ENCODE measurements around the gene UNC13C.
"Not testable (repeated sequence)": the region's sequence is repeated elsewhere in the genome, so short reads cannot be mapped to it uniquely, and the experiment has no call there.

UNC13C gene

DNA sequence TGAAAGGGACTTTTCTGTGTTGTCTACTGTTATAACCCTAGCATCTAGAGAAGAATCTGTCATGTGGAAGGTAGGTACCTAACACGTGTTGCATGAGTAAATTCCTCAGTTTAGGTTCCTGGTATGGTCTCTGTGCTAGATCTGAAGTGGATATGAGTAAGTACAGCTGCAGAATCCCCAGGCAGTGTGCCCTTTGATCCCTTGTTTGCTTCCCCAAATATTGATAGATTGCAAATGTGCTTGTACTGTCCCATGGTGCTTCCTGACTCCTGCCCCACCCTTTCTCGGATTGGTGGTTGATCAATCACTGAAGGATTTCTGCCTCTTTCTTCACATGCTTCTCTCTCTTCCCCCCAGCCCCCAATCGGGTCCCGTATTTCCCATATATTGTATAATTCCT is 450.4 kb downstream of the UNC13C start:
- H3K27ac ChIP-seq (ENCODE audit: low read depth, low read length), result no peak overlapping the region
- H3K4me3 ChIP-seq (ENCODE audit: low read depth, low read length), result no peak overlapping the region
- H3K4me1 ChIP-seq (ENCODE audit: control insufficient read depth, insufficient read depth, low read length, unreplicated experiment), result no peaks in the 10 kb centered on the region
- H3K27me3 ChIP-seq (ENCODE audit: insufficient read depth, low read length), result no peaks in the 10 kb centered on the region
- no peak overlapping the region for H2AFZ ChIP-seq (ENCODE audit: low read length, unreplicated experiment)
- H3K36me3 ChIP-seq (ENCODE audit: insufficient read depth, low read length), result no peaks in the 10 kb centered on the region
- no peaks in the 10 kb centered on the region for H3K79me2 ChIP-seq (ENCODE audit: control insufficient read depth, insufficient read depth, low read length, unreplicated experiment)

DNA sequence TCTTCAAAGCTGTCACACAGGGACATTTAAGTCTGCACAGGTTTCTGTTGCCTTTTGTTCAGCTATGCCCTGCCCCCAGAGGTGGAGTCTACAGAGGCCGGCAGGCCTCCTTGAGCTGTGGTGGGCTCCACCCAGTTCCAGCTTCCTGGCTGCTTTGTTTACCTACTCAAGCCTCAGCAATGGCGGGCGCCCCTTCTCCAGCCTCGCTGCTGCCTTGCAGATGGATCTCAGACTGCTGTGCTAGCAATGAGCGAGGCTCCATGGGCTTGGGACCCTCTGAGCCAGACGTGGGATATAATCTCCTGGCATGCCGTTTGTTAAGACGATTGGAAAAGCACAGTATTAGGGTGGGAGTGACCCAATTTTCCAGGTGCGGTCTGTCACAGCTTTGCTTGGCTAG is 472.0 kb downstream of the UNC13C start:
- H3K27ac ChIP-seq (ENCODE audit: low read depth, low read length); H3K27me3 ChIP-seq (ENCODE audit: insufficient read depth, low read length); H3K79me2 ChIP-seq (ENCODE audit: control insufficient read depth, insufficient read depth, low read length, unreplicated experiment); H3K36me3 ChIP-seq (ENCODE audit: insufficient read depth, low read length); H3K4me3 ChIP-seq (ENCODE audit: low read depth, low read length); H3K4me1 ChIP-seq (ENCODE audit: control insufficient read depth, insufficient read depth, low read length, unreplicated experiment); H2AFZ ChIP-seq (ENCODE audit: low read length, unreplicated experiment): not testable (repeated sequence)

DNA sequence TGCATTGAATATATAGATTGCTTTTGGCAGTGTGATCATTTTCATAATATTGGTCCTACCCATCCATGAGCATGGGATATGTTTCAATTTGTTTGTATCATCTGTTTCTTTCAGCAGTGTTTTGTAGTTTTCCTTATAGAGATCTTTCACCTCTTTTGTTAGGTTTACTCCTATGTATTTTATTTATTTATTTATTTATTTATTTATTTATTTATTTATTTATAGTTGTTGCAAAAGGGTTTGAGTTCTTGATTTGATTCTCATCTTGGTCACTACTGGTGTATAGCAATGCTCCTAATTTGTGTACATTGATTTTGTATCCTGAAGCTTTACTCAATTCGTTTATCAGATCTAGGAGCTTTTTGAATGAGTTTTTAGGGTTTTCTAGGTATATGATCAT is 478.2 kb downstream of the UNC13C start:
- Histone ChIP-seq H3K79me2 (ENCODE audit: control insufficient read depth, insufficient read depth, low read length, unreplicated experiment) (no peaks in the 10 kb centered on the region), H3K4me3 (ENCODE audit: low read depth, low read length) (no peak overlapping the region), H3K27ac (ENCODE audit: low read depth, low read length) (no peak overlapping the region), H3K36me3 (ENCODE audit: insufficient read depth, low read length) (no peaks in the 10 kb centered on the region), H2AFZ (ENCODE audit: low read length, unreplicated experiment) (no peak overlapping the region), H3K27me3 (ENCODE audit: insufficient read depth, low read length) (no peaks in the 10 kb centered on the region), H3K4me1 (ENCODE audit: control insufficient read depth, insufficient read depth, low read length, unreplicated experiment) (no peaks in the 10 kb centered on the region)

DNA sequence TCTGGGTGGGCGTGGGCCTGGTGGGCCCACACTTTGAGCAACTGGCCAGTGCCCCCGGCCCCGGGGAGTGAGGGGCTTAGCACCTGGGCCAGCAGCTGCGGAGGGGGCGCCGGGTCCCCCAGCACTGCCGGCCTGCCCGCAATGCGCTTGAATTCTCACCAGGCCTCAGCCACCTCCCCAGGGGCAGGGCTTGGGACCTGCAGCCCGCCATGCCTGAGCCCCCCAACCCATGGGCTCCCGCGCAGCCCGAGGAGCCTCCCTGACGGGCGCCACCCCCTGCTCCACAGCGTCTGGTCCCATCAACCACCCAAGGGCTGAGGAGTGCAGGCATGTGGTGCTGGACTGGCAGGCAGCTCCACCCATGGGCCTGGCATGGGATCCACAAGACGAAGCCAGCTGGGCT is 484.3 kb downstream of the UNC13C start:
- H3K27ac ChIP-seq (ENCODE audit: low read depth, low read length), result no peak overlapping the region
- H2AFZ ChIP-seq (ENCODE audit: low read length, unreplicated experiment), result no peak overlapping the region
- H3K79me2 ChIP-seq (ENCODE audit: control insufficient read depth, insufficient read depth, low read length, unreplicated experiment), result no peaks in the 10 kb centered on the region
- no peaks in the 10 kb centered on the region for H3K4me1 ChIP-seq (ENCODE audit: control insufficient read depth, insufficient read depth, low read length, unreplicated experiment)
- no peak overlapping the region for H3K4me3 ChIP-seq (ENCODE audit: low read depth, low read length)
- no peaks in the 10 kb centered on the region for H3K27me3 ChIP-seq (ENCODE audit: insufficient read depth, low read length)
- no peaks in the 10 kb centered on the region for H3K36me3 ChIP-seq (ENCODE audit: insufficient read depth, low read length)

DNA sequence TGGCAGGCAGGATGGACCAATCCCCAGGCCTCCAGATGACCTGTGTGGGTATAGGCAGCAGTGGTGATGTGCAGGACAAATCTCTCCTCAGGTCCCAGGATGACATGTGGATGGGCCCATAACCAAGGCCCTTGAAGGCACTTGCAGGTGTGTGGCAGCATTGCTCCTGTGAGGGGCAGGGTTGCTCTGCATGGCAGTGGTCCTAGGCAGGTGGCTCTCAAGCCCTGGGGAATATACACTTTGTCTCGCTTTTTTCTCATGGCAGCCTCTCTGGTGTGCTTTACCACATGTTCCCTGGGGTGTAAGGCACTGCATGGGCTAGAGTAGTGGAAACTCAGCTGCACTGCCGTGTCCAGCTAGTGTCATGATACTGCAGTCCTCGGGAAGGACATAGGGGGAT is 503.6 kb downstream of the UNC13C start:
- Histone ChIP-seq H3K27ac (ENCODE audit: low read depth, low read length) (no peak overlapping the region), H3K4me3 (ENCODE audit: low read depth, low read length) (no peak overlapping the region), H3K79me2 (ENCODE audit: control insufficient read depth, insufficient read depth, low read length, unreplicated experiment) (no peaks in the 10 kb centered on the region), H3K36me3 (ENCODE audit: insufficient read depth, low read length) (no peaks in the 10 kb centered on the region), H3K4me1 (ENCODE audit: control insufficient read depth, insufficient read depth, low read length, unreplicated experiment) (no peaks in the 10 kb centered on the region), H2AFZ (ENCODE audit: low read length, unreplicated experiment) (no peak overlapping the region), H3K27me3 (ENCODE audit: insufficient read depth, low read length) (no peaks in the 10 kb centered on the region)

- no peak overlapping the region for H2AFZ ChIP-seq (ENCODE audit: low read length, unreplicated experiment)
- no peaks in the 10 kb centered on the region for H3K79me2 ChIP-seq (ENCODE audit: control insufficient read depth, insufficient read depth, low read length, unreplicated experiment)
- H3K4me3 ChIP-seq (ENCODE audit: low read depth, low read length), result no peak overlapping the region
- H3K27ac ChIP-seq (ENCODE audit: low read depth, low read length), result no peak overlapping the region
- no peaks in the 10 kb centered on the region for H3K27me3 ChIP-seq (ENCODE audit: insufficient read depth, low read length)
- no peaks in the 10 kb centered on the region for H3K4me1 ChIP-seq (ENCODE audit: control insufficient read depth, insufficient read depth, low read length, unreplicated experiment)
- no peaks in the 10 kb centered on the region for H3K36me3 ChIP-seq (ENCODE audit: insufficient read depth, low read length)
Observed at GRCh38 chr15:54482251-54482650, 504.0 kb downstream of the UNC13C start.

GRCh38 chr15:54500330-54500729 is 522.1 kb downstream of the UNC13C start:
- H3K27ac ChIP-seq (ENCODE audit: low read depth, low read length), result no peak overlapping the region
- no peaks in the 10 kb centered on the region for H3K36me3 ChIP-seq (ENCODE audit: insufficient read depth, low read length)
- no peak overlapping the region for H2AFZ ChIP-seq (ENCODE audit: low read length, unreplicated experiment)
- H3K4me3 ChIP-seq (ENCODE audit: low read depth, low read length), result no peak overlapping the region
- no peaks in the 10 kb centered on the region for H3K79me2 ChIP-seq (ENCODE audit: control insufficient read depth, insufficient read depth, low read length, unreplicated experiment)
- no peaks in the 10 kb centered on the region for H3K27me3 ChIP-seq (ENCODE audit: insufficient read depth, low read length)
- H3K4me1 ChIP-seq (ENCODE audit: control insufficient read depth, insufficient read depth, low read length, unreplicated experiment), result no peaks in the 10 kb centered on the region

DNA sequence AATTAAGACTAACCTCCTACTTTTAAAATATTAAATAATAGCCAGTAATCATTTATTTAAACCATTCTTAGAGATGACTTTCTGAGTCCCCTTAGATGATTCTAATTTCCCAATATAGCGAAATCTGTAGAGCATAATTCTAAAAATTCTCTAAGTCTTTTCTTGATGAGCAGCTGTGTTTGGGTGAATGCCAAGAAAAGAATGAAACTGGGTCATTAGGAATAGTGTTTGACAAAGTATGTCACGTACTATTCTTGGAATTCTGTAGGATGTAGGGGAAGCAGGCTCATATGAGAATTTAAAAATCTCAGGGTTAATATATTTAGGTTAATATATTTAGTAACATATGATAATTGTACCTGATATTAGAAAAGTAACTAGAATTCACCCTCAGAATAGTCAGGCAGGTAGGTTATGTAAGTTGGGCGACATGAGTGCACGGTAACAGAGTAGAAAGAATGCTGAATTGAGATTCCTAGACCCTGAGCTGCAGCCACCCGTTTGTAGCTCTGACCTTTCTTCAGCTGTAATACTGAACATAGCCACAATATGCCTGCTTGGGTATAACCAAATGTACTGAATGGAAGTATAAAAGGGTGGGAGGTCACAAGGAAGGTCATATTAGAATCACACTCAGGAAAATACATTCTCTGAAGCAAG is 524.3 kb downstream of the UNC13C start:
- H3K36me3 ChIP-seq (ENCODE audit: insufficient read depth, low read length), result no peaks in the 10 kb centered on the region
- no peak overlapping the region for H2AFZ ChIP-seq (ENCODE audit: low read length, unreplicated experiment)
- H3K4me3 ChIP-seq (ENCODE audit: low read depth, low read length), result no peak overlapping the region
- H3K79me2 ChIP-seq (ENCODE audit: control insufficient read depth, insufficient read depth, low read length, unreplicated experiment), result no peaks in the 10 kb centered on the region
- no peak overlapping the region for H3K27ac ChIP-seq (ENCODE audit: low read depth, low read length)
- no peaks in the 10 kb centered on the region for H3K4me1 ChIP-seq (ENCODE audit: control insufficient read depth, insufficient read depth, low read length, unreplicated experiment)
- H3K27me3 ChIP-seq (ENCODE audit: insufficient read depth, low read length), result no peaks in the 10 kb centered on the region

DNA sequence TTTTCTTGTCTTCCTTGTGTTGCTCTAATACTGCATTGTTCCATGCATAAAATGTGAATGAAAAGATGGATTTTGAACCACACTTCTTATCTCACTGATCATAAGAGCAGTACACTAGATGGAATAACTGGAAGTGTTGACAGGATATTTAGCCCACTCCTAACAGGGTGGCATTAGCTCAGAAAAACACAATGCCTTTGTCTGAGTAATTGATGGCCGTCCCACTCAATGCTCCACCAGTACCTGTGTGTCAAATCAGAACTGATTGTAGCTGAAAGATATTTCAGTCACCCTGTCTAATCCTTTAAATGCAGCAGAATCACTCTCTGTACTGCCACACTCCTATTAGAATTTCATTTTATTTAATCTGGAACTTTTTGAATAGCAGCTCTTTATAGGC is 526.5 kb downstream of the UNC13C start:
- Histone ChIP-seq H3K27ac (ENCODE audit: low read depth, low read length) (no peak overlapping the region), H3K79me2 (ENCODE audit: control insufficient read depth, insufficient read depth, low read length, unreplicated experiment) (no peaks in the 10 kb centered on the region), H3K4me1 (ENCODE audit: control insufficient read depth, insufficient read depth, low read length, unreplicated experiment) (no peaks in the 10 kb centered on the region), H3K4me3 (ENCODE audit: low read depth, low read length) (no peak overlapping the region), H2AFZ (ENCODE audit: low read length, unreplicated experiment) (no peak overlapping the region), H3K27me3 (ENCODE audit: insufficient read depth, low read length) (no peaks in the 10 kb centered on the region), H3K36me3 (ENCODE audit: insufficient read depth, low read length) (no peaks in the 10 kb centered on the region)

- Histone ChIP-seq H3K27me3 (ENCODE audit: insufficient read depth, low read length) (no peaks in the 10 kb centered on the region), H3K4me1 (ENCODE audit: control insufficient read depth, insufficient read depth, low read length, unreplicated experiment) (no peaks in the 10 kb centered on the region), H3K4me3 (ENCODE audit: low read depth, low read length) (no peak overlapping the region), H2AFZ (ENCODE audit: low read length, unreplicated experiment) (no peak overlapping the region), H3K27ac (ENCODE audit: low read depth, low read length) (no peak overlapping the region), H3K36me3 (ENCODE audit: insufficient read depth, low read length) (no peaks in the 10 kb centered on the region), H3K79me2 (ENCODE audit: control insufficient read depth, insufficient read depth, low read length, unreplicated experiment) (no peaks in the 10 kb centered on the region)
Observed at GRCh38 chr15:54506977-54507524, 528.8 kb downstream of the UNC13C start.

DNA sequence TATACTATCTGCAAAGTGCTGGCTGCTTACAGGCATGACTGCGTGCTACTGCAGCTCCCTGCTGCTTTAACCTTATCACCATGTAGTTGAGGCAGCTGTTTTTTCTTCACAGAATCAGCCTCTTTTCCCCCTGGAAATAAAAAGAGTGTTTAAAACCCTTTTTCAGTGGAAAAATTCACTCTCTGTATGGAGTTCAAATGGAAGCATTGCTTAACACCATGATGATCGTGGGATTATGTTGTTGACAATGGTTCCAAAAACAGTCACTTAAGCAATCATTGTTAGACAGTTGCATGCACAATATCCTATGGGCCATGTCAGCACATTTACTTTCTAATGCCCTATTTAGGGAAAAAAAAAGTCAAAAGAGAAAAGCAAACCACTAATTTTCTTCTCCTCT is 536.4 kb downstream of the UNC13C start:
- H2AFZ ChIP-seq (ENCODE audit: low read length, unreplicated experiment), result no peak overlapping the region
- H3K4me1 ChIP-seq (ENCODE audit: control insufficient read depth, insufficient read depth, low read length, unreplicated experiment), result no peaks in the 10 kb centered on the region
- no peaks in the 10 kb centered on the region for H3K79me2 ChIP-seq (ENCODE audit: control insufficient read depth, insufficient read depth, low read length, unreplicated experiment)
- H3K4me3 ChIP-seq (ENCODE audit: low read depth, low read length), result no peak overlapping the region
- H3K27me3 ChIP-seq (ENCODE audit: insufficient read depth, low read length), result no peaks in the 10 kb centered on the region
- no peaks in the 10 kb centered on the region for H3K36me3 ChIP-seq (ENCODE audit: insufficient read depth, low read length)
- H3K27ac ChIP-seq (ENCODE audit: low read depth, low read length), result no peak overlapping the region
